Measurements from ENCODE around the gene NKD1.

Gene NKD1

DNA sequence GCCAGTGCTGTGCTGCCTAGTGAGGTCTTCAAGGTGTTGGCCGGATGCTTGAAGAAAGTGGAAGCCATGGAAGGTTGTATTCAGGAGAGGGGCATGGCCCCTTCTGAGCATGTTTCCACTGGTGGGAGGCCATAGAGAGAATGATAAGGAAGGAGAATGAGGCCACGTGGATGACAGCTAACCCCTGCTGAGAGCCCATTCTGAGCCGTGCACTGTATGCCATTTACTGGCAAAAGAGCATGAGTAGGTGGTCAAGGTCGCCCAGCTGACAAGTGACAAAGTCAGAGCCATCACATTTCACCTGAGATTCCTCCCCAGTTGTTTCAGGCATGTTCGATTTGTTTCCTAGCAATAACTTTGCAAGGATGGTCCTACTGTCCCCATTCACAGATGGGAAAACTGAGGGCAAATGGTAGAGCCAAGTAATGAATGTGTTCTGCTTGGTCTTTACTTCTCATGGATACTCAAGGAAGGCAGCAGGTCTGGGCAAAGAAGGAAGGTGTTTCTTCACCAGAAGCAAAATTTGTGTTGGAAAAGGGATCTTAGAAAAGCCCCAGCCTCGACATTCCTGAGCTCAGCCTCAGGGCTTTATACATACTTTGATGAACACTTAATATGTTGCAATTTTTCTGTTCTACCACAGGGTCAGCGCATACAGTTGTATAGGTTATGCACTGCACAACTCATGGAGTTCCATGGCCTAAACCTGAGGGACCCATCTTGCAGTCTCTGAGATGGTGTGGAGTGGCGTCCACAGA lies 10.5 kb upstream of the NKD1 start:
- Mint-ChIP-seq H3K9me3 (peaks cover 6% of the 10 kb centered on the region), H3K27me3 (peaks cover 13% of the 10 kb centered on the region), H3K4me1 (ENCODE audit: low read depth) (no peaks in the 10 kb centered on the region), H3K4me3 (no peak overlapping the region), H3K27ac (no peak overlapping the region), H3K36me3 (ENCODE audit: low read depth) (no peaks in the 10 kb centered on the region)
- intact Hi-C loops (cut with micrococcal nuclease): no loop called here

GRCh38 chr16:50538411-50539052 lies 9.7 kb upstream of the NKD1 start:
- Mint-ChIP-seq H3K4me3 (no peak overlapping the region), H3K27ac (no peak overlapping the region), H3K27me3 (peaks cover 20% of the 10 kb centered on the region), H3K4me1 (ENCODE audit: low read depth) (no peaks in the 10 kb centered on the region), H3K9me3 (peaks cover 6% of the 10 kb centered on the region), H3K36me3 (ENCODE audit: low read depth) (no peaks in the 10 kb centered on the region)
- intact Hi-C loops (cut with micrococcal nuclease): no loop called here

GRCh38 chr16:50539053-50539695 lies 9.0 kb upstream of the NKD1 start:
- H3K4me3 Mint-ChIP-seq: no peak overlapping the region
- no peaks in the 10 kb centered on the region for H3K36me3 Mint-ChIP-seq (ENCODE audit: low read depth)
- intact Hi-C loops (cut with micrococcal nuclease): no loop called here
- no peaks in the 10 kb centered on the region for H3K4me1 Mint-ChIP-seq (ENCODE audit: low read depth)
- peaks cover 6% of the 10 kb centered on the region for H3K9me3 Mint-ChIP-seq
- H3K27ac Mint-ChIP-seq: no peak overlapping the region
- H3K27me3 Mint-ChIP-seq: peaks cover 26% of the 10 kb centered on the region

GRCh38 chr16:50539822-50540710 lies 8.1 kb upstream of the NKD1 start:
- no peaks in the 10 kb centered on the region for H3K4me1 Mint-ChIP-seq (ENCODE audit: low read depth)
- peaks cover 3% of the 10 kb centered on the region for H3K9me3 Mint-ChIP-seq
- no peak overlapping the region for H3K27ac Mint-ChIP-seq
- no peaks in the 10 kb centered on the region for H3K36me3 Mint-ChIP-seq (ENCODE audit: low read depth)
- intact Hi-C loops (cut with micrococcal nuclease): loop anchor here (10.0 kb wide), 2 partner anchors 165 to 205 kb away; partner anchors contain the start of gene CYLD
- peaks cover 34% of the 10 kb centered on the region for H3K27me3 Mint-ChIP-seq
- H3K4me3 Mint-ChIP-seq: no peak overlapping the region

GRCh38 chr16:50540711-50541007 lies 7.5 kb upstream of the NKD1 start:
- H3K36me3 Mint-ChIP-seq (ENCODE audit: low read depth): no peaks in the 10 kb centered on the region
- no peak overlapping the region for H3K27ac Mint-ChIP-seq
- intact Hi-C loops (cut with micrococcal nuclease): loop anchor here (10.0 kb wide), 2 partner anchors 166 to 204 kb away; partner anchors contain the start of gene CYLD
- H3K9me3 Mint-ChIP-seq: no peaks in the 10 kb centered on the region
- no peaks in the 10 kb centered on the region for H3K4me1 Mint-ChIP-seq (ENCODE audit: low read depth)
- no peak overlapping the region for H3K4me3 Mint-ChIP-seq
- peaks cover 40% of the 10 kb centered on the region for H3K27me3 Mint-ChIP-seq

DNA sequence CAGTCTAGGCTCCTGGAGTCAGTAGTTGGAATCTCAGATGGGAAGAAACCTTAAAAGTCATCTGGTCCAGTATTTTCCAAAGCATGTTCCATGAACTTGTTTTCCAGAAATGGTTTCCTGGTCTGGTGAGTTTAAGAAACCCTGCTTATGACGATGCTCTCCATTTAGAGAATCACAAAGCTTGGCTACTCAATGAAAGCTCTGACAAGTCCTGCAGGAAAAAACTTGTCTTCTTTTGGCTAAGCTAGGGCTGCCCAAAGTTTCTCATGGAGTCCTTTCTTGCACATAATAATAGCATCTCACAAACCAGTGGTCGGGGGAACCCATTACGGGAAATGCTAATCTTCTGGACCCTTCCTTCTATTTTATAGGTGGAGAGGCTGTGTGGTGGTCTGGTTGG lies 5.5 kb upstream of the NKD1 start:
- Mint-ChIP-seq H3K4me3 (no peak overlapping the region), H3K36me3 (ENCODE audit: low read depth) (no peaks in the 10 kb centered on the region), H3K4me1 (ENCODE audit: low read depth) (peaks cover 5% of the 10 kb centered on the region), H3K27me3 (peaks cover 52% of the 10 kb centered on the region), H3K27ac (no peak overlapping the region), H3K9me3 (no peaks in the 10 kb centered on the region)
- intact Hi-C loops (cut with micrococcal nuclease): loop anchor here (10.0 kb wide), 2 partner anchors 168 to 202 kb away; partner anchors contain the start of gene CYLD

DNA sequence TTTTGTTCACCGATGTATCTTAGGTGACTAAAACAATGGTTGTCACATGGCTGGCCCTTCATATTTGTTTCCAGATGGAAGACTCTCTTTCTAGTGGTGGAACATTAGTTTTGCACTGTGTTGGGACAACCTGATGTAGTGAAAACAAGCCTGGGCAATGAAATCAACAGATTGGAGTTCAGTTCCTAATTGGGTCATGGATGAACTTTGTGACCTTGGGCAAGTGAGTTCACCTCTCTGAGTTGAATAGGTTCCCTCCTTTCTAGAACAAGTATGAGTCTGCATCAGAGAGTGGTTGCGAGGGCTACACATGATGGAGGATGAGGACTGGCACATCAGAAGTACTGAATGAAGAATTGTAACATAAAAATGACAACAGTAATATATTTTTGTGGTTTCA lies 2.1 kb upstream of the NKD1 start:
- Mint-ChIP-seq H3K4me3 (no peak overlapping the region), H3K27me3 (peaks cover 75% of the 10 kb centered on the region), H3K9me3 (no peaks in the 10 kb centered on the region), H3K4me1 (ENCODE audit: low read depth) (peaks cover 13% of the 10 kb centered on the region), H3K27ac (no peak overlapping the region), H3K36me3 (ENCODE audit: low read depth) (no peaks in the 10 kb centered on the region)
- intact Hi-C loops (cut with micrococcal nuclease): loop anchor here (5.0 to 10.0 kb wide), 3 partner anchors 121 to 199 kb away; partner anchors contain the start of gene CYLD

- peak overlapping the region; percentile 73 for H3K4me3 Mint-ChIP-seq
- no peaks in the 10 kb centered on the region for H3K9me3 Mint-ChIP-seq
- H3K27ac Mint-ChIP-seq: no peak overlapping the region
- H3K4me1 Mint-ChIP-seq (ENCODE audit: low read depth): peaks cover 13% of the 10 kb centered on the region
- intact Hi-C loops (cut with micrococcal nuclease): loop anchor here (5.0 to 10.0 kb wide), 3 partner anchors 120 to 197 kb away; partner anchors contain the start of gene CYLD
- H3K36me3 Mint-ChIP-seq (ENCODE audit: low read depth): no peaks in the 10 kb centered on the region
- peaks cover 75% of the 10 kb centered on the region for H3K27me3 Mint-ChIP-seq
Measured at GRCh38 chr16:50547340-50548124, 664 bp upstream of the NKD1 start.

- Mint-ChIP-seq H3K4me1 (ENCODE audit: low read depth) (peaks cover 13% of the 10 kb centered on the region), H3K9me3 (no peaks in the 10 kb centered on the region), H3K27me3 (peaks cover 73% of the 10 kb centered on the region), H3K4me3 (peak overlapping the region; percentile 72), H3K36me3 (ENCODE audit: low read depth) (no peaks in the 10 kb centered on the region), H3K27ac (peak overlapping the region; percentile 48)
- intact Hi-C loops (cut with micrococcal nuclease): loop anchor here (5.0 to 10.0 kb wide), 3 partner anchors 118 to 196 kb away; partner anchors contain the start of gene CYLD
Measured at GRCh38 chr16:50548909-50549560, 839 bp downstream of the NKD1 start.

DNA sequence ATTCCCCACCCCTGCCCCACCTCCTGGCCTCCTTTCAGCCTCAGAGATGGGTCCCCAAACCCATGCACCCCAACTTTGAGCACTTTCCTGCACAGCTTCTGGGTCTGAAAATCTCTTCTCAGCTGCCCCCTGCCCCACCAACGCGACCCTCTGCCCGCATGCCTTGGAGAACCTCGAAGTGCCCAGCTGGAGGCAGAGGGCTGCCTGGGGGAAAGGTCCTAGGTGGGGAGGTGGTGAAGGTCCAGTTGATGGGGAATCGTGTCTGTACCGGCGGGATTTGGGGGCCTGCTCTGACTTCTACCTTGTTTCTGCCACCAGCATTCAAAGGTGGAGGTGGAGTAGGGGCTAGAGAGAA lies 1.3 kb downstream of the NKD1 start:
- H3K9me3 Mint-ChIP-seq: no peaks in the 10 kb centered on the region
- H3K27me3 Mint-ChIP-seq: peaks cover 71% of the 10 kb centered on the region
- peaks cover 13% of the 10 kb centered on the region for H3K4me1 Mint-ChIP-seq (ENCODE audit: low read depth)
- H3K36me3 Mint-ChIP-seq (ENCODE audit: low read depth): no peaks in the 10 kb centered on the region
- intact Hi-C loops (cut with micrococcal nuclease): loop anchor here (5.0 to 10.0 kb wide), 3 partner anchors 118 to 195 kb away; partner anchors contain the start of gene CYLD
- no peak overlapping the region for H3K4me3 Mint-ChIP-seq
- H3K27ac Mint-ChIP-seq: no peak overlapping the region

- Mint-ChIP-seq H3K9me3 (no peaks in the 10 kb centered on the region), H3K4me3 (no peak overlapping the region), H3K27ac (no peak overlapping the region), H3K27me3 (peaks cover 69% of the 10 kb centered on the region), H3K4me1 (ENCODE audit: low read depth) (peaks cover 13% of the 10 kb centered on the region), H3K36me3 (ENCODE audit: low read depth) (no peaks in the 10 kb centered on the region)
- intact Hi-C loops (cut with micrococcal nuclease): no loop called here
Measured at GRCh38 chr16:50550035-50550434, 1.8 kb downstream of the NKD1 start.

GRCh38 chr16:50550866-50551641 lies 2.9 kb downstream of the NKD1 start:
- intact Hi-C loops (cut with micrococcal nuclease): no loop called here
- Mint-ChIP-seq H3K27ac (no peak overlapping the region), H3K4me3 (no peak overlapping the region), H3K27me3 (peaks cover 61% of the 10 kb centered on the region), H3K4me1 (ENCODE audit: low read depth) (peaks cover 13% of the 10 kb centered on the region), H3K9me3 (no peaks in the 10 kb centered on the region), H3K36me3 (ENCODE audit: low read depth) (no peaks in the 10 kb centered on the region)
